GM10248 (cell line): ENCODE measurements around the gene LEPR.

Experiments used
- CTCF ChIA-PET: fragments of 300-600 bp; sonication (Branson Sonifier 250); formaldehyde crosslinking; extraction: SDS; loops from one replicate; lab custom pipeline; 2021; ENCODE audit warnings: antibody characterized with exemption; lab: Yijun Ruan, JAX
- POLR2A ChIA-PET: fragments of 350-650 bp; sonication (Branson Sonifier 250); formaldehyde crosslinking; extraction: SDS; loops from one replicate; lab custom pipeline; 2020; ENCODE audit warnings: antibody characterized with exemption; lab: Yijun Ruan, JAX
- DNase-seq: peaks from one replicate; pipeline ENCODE4 v3.0.0; 2012; ENCODE audit errors: extremely low spot score
- TF ChIP-seq, protein P1 (sequence below): IDR thresholded peaks from 2 replicates; pipeline ENCODE4 v1.5.1; 2012; ENCODE audit warnings: mild to moderate bottlenecking, low read depth; ENCODE audit errors: extremely low read depth, missing control alignments, control extremely low read depth

LEPR gene

DNA sequence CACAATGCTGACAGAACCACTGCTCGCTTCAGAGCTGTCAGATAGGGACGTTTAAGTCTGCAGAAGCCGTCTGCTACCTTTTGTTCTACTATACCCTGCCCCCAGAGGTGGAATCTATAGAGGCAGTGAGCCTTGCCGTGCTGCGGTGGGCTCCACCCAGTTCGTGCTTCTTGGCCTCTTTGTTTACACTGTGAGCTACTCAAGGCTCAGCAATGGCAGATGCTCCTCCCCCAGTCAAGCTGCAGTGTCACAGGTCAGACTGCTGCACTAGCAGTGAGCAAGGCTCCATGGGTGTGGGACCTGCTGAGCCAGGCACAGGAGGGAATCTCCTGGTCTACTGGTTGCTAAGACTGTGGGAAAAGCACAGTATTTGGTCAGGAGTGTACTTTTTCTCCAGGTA, 47.1 kb downstream of the LEPR start:
- TF ChIP-seq, protein P1, sequence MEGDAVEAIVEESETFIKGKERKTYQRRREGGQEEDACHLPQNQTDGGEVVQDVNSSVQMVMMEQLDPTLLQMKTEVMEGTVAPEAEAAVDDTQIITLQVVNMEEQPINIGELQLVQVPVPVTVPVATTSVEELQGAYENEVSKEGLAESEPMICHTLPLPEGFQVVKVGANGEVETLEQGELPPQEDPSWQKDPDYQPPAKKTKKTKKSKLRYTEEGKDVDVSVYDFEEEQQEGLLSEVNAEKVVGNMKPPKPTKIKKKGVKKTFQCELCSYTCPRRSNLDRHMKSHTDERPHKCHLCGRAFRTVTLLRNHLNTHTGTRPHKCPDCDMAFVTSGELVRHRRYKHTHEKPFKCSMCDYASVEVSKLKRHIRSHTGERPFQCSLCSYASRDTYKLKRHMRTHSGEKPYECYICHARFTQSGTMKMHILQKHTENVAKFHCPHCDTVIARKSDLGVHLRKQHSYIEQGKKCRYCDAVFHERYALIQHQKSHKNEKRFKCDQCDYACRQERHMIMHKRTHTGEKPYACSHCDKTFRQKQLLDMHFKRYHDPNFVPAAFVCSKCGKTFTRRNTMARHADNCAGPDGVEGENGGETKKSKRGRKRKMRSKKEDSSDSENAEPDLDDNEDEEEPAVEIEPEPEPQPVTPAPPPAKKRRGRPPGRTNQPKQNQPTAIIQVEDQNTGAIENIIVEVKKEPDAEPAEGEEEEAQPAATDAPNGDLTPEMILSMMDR: no peak
- POLR2A ChIA-PET: no interaction called here
- DNase-seq: no peak
- CTCF ChIA-PET: interaction anchor here (1.4 to 2.0 kb wide), 3 partner anchors 8 to 231 kb away, joined by 3 to 11 read pairs (median 3); no protein-coding TSS in a partner anchor

DNA sequence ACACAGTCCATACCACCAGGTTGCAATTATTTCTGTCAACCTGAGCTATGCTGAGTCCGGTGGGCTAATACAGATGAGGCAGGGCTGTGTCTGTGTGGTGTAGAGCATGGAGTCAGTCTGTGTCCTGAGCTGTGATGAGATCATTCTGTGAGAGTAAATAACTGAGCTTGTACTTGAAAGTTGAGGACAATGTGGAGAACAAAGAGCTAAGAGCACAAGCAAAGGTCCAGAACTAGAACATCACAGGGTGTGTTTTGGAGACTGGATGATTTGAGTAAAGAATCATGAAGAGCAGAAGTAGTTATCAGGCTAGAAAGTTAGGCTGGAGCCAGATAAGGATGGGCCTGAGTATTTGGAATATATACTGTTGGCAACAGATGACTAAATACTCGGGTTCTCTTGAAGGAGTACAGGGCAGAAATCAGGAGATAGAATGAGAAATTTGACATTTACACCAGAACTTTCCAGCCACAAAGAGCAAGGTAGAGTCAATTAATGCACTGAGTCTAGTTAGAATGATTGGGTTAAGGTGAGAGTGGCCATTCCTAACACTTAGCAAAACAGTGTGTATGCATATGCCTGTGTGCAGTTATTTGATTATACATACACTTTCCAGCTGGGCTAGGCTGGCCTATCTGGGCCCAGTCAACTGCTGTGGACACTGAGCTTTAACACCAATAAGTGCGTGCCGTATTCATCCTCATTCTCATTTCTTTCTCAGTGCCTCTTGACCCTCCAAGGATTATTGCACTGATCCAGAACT, 48.8 kb downstream of the LEPR start:
- TF ChIP-seq, protein P1: no peak
- ChIA-PET CTCF (interaction anchor here (0.9 to 2.0 kb wide), 4 partner anchors 10 to 20 kb away, joined by 3 to 11 read pairs (median 4); no protein-coding TSS in a partner anchor), POLR2A (no interaction called here)
- no peak for DNase-seq

DNA sequence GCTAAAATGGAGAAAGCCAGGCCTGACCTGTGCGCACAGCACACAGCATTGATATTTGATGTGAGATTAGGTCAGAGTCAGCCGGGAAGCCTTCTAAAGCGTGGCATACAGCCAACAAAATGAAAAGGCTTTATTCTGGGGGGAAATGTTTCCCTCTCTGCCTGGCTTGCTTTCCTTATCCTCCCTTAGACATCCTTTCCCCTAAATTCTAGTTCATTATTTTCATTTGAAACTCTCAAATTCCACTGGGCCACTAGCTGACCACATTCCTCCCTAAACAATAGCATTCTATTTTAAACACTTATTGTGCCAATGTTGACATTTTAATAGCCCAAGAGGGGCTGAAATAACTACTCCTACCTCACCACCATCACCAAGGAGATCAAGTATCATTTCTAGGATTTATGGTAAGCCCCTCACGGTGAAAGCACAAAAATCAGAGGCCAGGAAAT, 49.4 kb downstream of the LEPR start:
- CTCF ChIA-PET: interaction anchor here (1.5 kb wide), 1 partner anchor 10 kb away, joined by 6 read pairs; no protein-coding TSS in a partner anchor
- TF ChIP-seq, protein P1: no peak
- DNase-seq: no peak
- POLR2A ChIA-PET: interaction anchor here (0.6 kb wide), 1 partner anchor 66 kb away, joined by 3 read pairs; no protein-coding TSS in a partner anchor
